Measurements from ENCODE around the gene ITPR3.

Gene ITPR3

GRCh38 chr6:33654831-33655554 lies 33.9 kb downstream of the ITPR3 start:
- no peak for TF ChIP-seq ZNF274 (IDR thresholded peaks at IDR 0.05; ENCODE audit: low read depth, low read length)
- H3K4me3 ChIP-seq (ENCODE audit: low read length) = no peak overlapping the region

- no peak for TF ChIP-seq ZNF274 (IDR thresholded peaks at IDR 0.05; ENCODE audit: low read depth, low read length)
- H3K4me3 ChIP-seq (ENCODE audit: low read length) = no peak overlapping the region
These were observed 35.7 kb downstream of the ITPR3 start for GRCh38 chr6:33656844-33657243.

GRCh38 chr6:33658982-33659689 lies 38.0 kb downstream of the ITPR3 start:
- H3K4me3 ChIP-seq (ENCODE audit: low read length) = no peak overlapping the region
- TF ChIP-seq ZNF274 (IDR thresholded peaks at IDR 0.05; ENCODE audit: low read depth, low read length) = no peak

- H3K4me3 ChIP-seq (ENCODE audit: low read length) = no peak overlapping the region
- no peak for TF ChIP-seq ZNF274 (IDR thresholded peaks at IDR 0.05; ENCODE audit: low read depth, low read length)
These were observed 38.9 kb downstream of the ITPR3 start for GRCh38 chr6:33659986-33660385.

GRCh38 chr6:33661106-33661838 lies 40.1 kb downstream of the ITPR3 start:
- TF ChIP-seq ZNF274 (IDR thresholded peaks at IDR 0.05; ENCODE audit: low read depth, low read length) = no peak
- no peak overlapping the region for H3K4me3 ChIP-seq (ENCODE audit: low read length)

GRCh38 chr6:33662318-33662717 lies 41.2 kb downstream of the ITPR3 start:
- no peak overlapping the region for H3K4me3 ChIP-seq (ENCODE audit: low read length)
- no peak for TF ChIP-seq ZNF274 (IDR thresholded peaks at IDR 0.05; ENCODE audit: low read depth, low read length)

- H3K4me3 ChIP-seq (ENCODE audit: low read length) = no peak overlapping the region
- no peak for TF ChIP-seq ZNF274 (IDR thresholded peaks at IDR 0.05; ENCODE audit: low read depth, low read length)
These were observed 41.9 kb downstream of the ITPR3 start for GRCh38 chr6:33663028-33663427.

GRCh38 chr6:33663727-33664449 lies 42.8 kb downstream of the ITPR3 start:
- no peak overlapping the region for H3K4me3 ChIP-seq (ENCODE audit: low read length)
- TF ChIP-seq ZNF274 (IDR thresholded peaks at IDR 0.05; ENCODE audit: low read depth, low read length) = no peak

GRCh38 chr6:33664506-33665057 lies 43.5 kb downstream of the ITPR3 start:
- H3K4me3 ChIP-seq (ENCODE audit: low read length) = no peak overlapping the region
- TF ChIP-seq ZNF274 (IDR thresholded peaks at IDR 0.05; ENCODE audit: low read depth, low read length) = no peak

GRCh38 chr6:33665957-33666356 lies 44.8 kb downstream of the ITPR3 start:
- no peak overlapping the region for H3K4me3 ChIP-seq (ENCODE audit: low read length)
- TF ChIP-seq ZNF274 (IDR thresholded peaks at IDR 0.05; ENCODE audit: low read depth, low read length) = no peak

- no peak overlapping the region for H3K4me3 ChIP-seq (ENCODE audit: low read length)
- TF ChIP-seq ZNF274 (IDR thresholded peaks at IDR 0.05; ENCODE audit: low read depth, low read length) = no peak
These were observed 46.0 kb downstream of the ITPR3 start for GRCh38 chr6:33667072-33667471.

- H3K4me3 ChIP-seq (ENCODE audit: low read length) = no peak overlapping the region
These were observed 46.7 kb downstream of the ITPR3 start for GRCh38 chr6:33667776-33668175.

GRCh38 chr6:33668328-33668727 lies 47.2 kb downstream of the ITPR3 start:
- TF ChIP-seq ZNF274 (IDR thresholded peaks at IDR 0.05; ENCODE audit: low read depth, low read length) = no peak
- H3K4me3 ChIP-seq (ENCODE audit: low read length) = no peak overlapping the region

More at GRCh38 chr6:33667776-33668175, 46.7 kb downstream of the ITPR3 start:
- TF ChIP-seq ZNF274 (IDR thresholded peaks at IDR 0.05; ENCODE audit: low read depth, low read length) = no peak

GRCh38 chr6:33668914-33669313 lies 47.8 kb downstream of the ITPR3 start:
- no peak for TF ChIP-seq ZNF274 (IDR thresholded peaks at IDR 0.05; ENCODE audit: low read depth, low read length)
- no peak overlapping the region for H3K4me3 ChIP-seq (ENCODE audit: low read length)

Measured in GM08714 (cell line).